Osteoblast (primary cell): ENCODE measurements around the gene FNBP1. TPM values are rescaled to one million over a fixed set of nuclear protein-coding genes. Genes with fewer than 3 reads are reported as not detected.

Experiments
- DNase-seq: peaks from one replicate; pipeline ENCODE4 v3.0.0; 2011; ENCODE audit warnings: low spot score, mixed read lengths; ENCODE audit not compliant: insufficient read length; ENCODE audit errors: missing footprints
- H2AFZ ChIP-seq: 2 replicates; pipeline ENCODE4 v1.6.0; 2011; ENCODE audit warnings: mild to moderate bottlenecking, low read length
- H3K27ac ChIP-seq: 2 replicates; pipeline ENCODE4 v1.5.1; 2011; ENCODE audit warnings: mild to moderate bottlenecking, low read depth, low read length, moderate library complexity
- H3K27me3 ChIP-seq: 2 replicates; pipeline ENCODE4 v1.6.0; 2012; ENCODE audit warnings: mild to moderate bottlenecking, control low read depth, inconsistent platforms, low read length, moderate library complexity; ENCODE audit not compliant: insufficient read depth
- H3K36me3 ChIP-seq: 2 replicates; pipeline ENCODE4 v1.5.1; 2011; ENCODE audit warnings: mild to moderate bottlenecking, low read length, control low read depth, moderate library complexity; ENCODE audit not compliant: insufficient read depth
- H3K4me1 ChIP-seq: 2 replicates; pipeline ENCODE4 v1.5.1; 2011; ENCODE audit warnings: mild to moderate bottlenecking, low read length, control low read depth, moderate library complexity; ENCODE audit not compliant: insufficient read depth
- H3K4me2 ChIP-seq: 2 replicates; pipeline ENCODE4 v1.6.0; 2011; ENCODE audit warnings: mild to moderate bottlenecking, low read length; ENCODE audit not compliant: insufficient read depth
- H3K4me3 ChIP-seq: fragments of 200-600 bp; sonication (generic); 3 replicates; pipeline ENCODE4 v1.5.1; 2012; ENCODE audit warnings: mild to moderate bottlenecking, low read length, inconsistent platforms; ENCODE audit not compliant: insufficient read depth
- H3K79me2 ChIP-seq: 2 replicates; pipeline ENCODE4 v1.6.0; 2012; ENCODE audit warnings: mild to moderate bottlenecking, low read length, control low read depth, inconsistent platforms; ENCODE audit not compliant: insufficient read depth
- H3K9me3 ChIP-seq: 2 replicates; pipeline ENCODE4 v1.5.1; 2011; ENCODE audit warnings: low read depth, low read length, control low read depth
- H4K20me1 ChIP-seq: 2 replicates; pipeline ENCODE4 v1.6.0; 2012; ENCODE audit warnings: mild to moderate bottlenecking, low read length, control low read depth; ENCODE audit not compliant: insufficient read depth
- CTCF ChIP-seq: IDR thresholded peaks from 2 replicates; pipeline ENCODE4 v1.5.1; 2011; ENCODE audit warnings: mild to moderate bottlenecking, low read depth, low read length, moderate library complexity; ENCODE audit errors: extremely low read depth
- total RNA-seq: library from RNA; depleted of rRNA; stranded (reverse); fragments of >200 nt; gene quantifications from 2 replicates; pipeline ENCODE4 v1.2.3, GENCODE V29; 2012

Gene FNBP1
- total RNA-seq, 1 donor, result 31.8 TPM

GRCh38 chr9:129898185-129898584 lies 144.8 kb downstream of the FNBP1 start:
- Histone ChIP-seq H2AFZ (no peak overlapping the region), H3K27me3 (no peaks in the 10 kb centered on the region), H3K4me2 (no peak overlapping the region), H4K20me1 (no peaks in the 10 kb centered on the region), H3K4me3 (no peak overlapping the region), H3K27ac (no peak overlapping the region), H3K4me1 (no peaks in the 10 kb centered on the region), H3K36me3 (peaks cover 30% of the 10 kb centered on the region), H3K9me3 (no peaks in the 10 kb centered on the region), H3K79me2 (no peaks in the 10 kb centered on the region)
- TF ChIP-seq CTCF, result no peak
- no peak for DNase-seq

GRCh38 chr9:129897263-129897662 lies 145.7 kb downstream of the FNBP1 start:
- Histone ChIP-seq H3K4me1 (peaks cover 4% of the 10 kb centered on the region), H3K4me3 (no peak overlapping the region), H3K9me3 (no peaks in the 10 kb centered on the region), H3K79me2 (no peaks in the 10 kb centered on the region), H4K20me1 (no peaks in the 10 kb centered on the region), H3K4me2 (no peak overlapping the region), H2AFZ (no peak overlapping the region), H3K27ac (no peak overlapping the region), H3K27me3 (no peaks in the 10 kb centered on the region), H3K36me3 (peaks cover 30% of the 10 kb centered on the region)
- TF ChIP-seq CTCF, result no peak
- DNase-seq, result no peak

- Histone ChIP-seq H2AFZ (no peak overlapping the region), H3K27ac (no peak overlapping the region), H3K4me3 (no peak overlapping the region), H3K36me3 (peaks cover 29% of the 10 kb centered on the region), H4K20me1 (no peaks in the 10 kb centered on the region), H3K4me1 (peaks cover 10% of the 10 kb centered on the region), H3K4me2 (no peak overlapping the region), H3K79me2 (no peaks in the 10 kb centered on the region), H3K27me3 (no peaks in the 10 kb centered on the region), H3K9me3 (no peaks in the 10 kb centered on the region)
- no peak for TF ChIP-seq CTCF
- DNase-seq, result no peak
Measured at GRCh38 chr9:129895376-129896268, 147.4 kb downstream of the FNBP1 start.

GRCh38 chr9:129894120-129894823 lies 148.7 kb downstream of the FNBP1 start:
- no peak for DNase-seq
- Histone ChIP-seq H3K4me3 (no peak overlapping the region), H3K79me2 (no peaks in the 10 kb centered on the region), H3K9me3 (no peaks in the 10 kb centered on the region), H3K4me1 (peaks cover 10% of the 10 kb centered on the region), H3K36me3 (peaks cover 25% of the 10 kb centered on the region), H3K27me3 (no peaks in the 10 kb centered on the region), H4K20me1 (no peaks in the 10 kb centered on the region), H2AFZ (no peak overlapping the region), H3K27ac (no peak overlapping the region), H3K4me2 (no peak overlapping the region)
- no peak for TF ChIP-seq CTCF
